ENCODE measurements around the gene BTBD19.
"Not testable (repeated sequence)": the region's sequence is repeated elsewhere in the genome, so short reads cannot be mapped to it uniquely, and the experiment has no call there.

Gene BTBD19

GRCh38 chr1:44828003-44828651 lies 19.8 kb downstream of the BTBD19 start:
- no peak for DNase-seq (ENCODE audit: low read depth)

DNA sequence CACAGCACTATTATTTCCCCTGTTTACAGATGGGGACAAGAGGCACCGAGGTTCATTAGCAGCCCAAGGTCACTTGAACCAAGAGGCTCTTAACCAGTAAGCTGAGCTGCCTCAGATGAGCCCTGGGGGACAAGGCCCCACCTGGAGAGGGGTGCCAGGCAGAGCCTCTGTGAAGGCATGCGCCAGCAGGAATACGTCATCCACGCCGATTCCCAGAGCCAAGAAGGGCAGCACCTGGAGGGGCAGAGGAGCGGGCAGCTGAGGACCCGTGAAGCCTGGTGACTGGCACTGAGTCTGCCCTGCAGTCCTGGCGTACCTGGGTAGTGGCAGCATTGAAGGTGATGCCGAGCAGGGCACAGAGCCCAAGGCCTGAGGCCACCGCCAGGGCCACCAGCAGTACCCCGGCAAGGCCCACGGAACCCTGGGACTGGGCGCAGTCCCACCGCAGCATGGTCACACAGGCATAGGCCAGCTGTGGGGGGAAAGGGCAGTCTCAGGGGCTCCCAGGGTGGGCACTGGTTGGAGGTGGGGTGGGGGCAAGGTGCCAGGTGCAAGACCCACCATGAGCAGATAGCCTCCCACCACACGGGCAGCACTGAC lies 20.6 kb downstream of the BTBD19 start:
- no peak for DNase-seq (ENCODE audit: low read depth)

DNA sequence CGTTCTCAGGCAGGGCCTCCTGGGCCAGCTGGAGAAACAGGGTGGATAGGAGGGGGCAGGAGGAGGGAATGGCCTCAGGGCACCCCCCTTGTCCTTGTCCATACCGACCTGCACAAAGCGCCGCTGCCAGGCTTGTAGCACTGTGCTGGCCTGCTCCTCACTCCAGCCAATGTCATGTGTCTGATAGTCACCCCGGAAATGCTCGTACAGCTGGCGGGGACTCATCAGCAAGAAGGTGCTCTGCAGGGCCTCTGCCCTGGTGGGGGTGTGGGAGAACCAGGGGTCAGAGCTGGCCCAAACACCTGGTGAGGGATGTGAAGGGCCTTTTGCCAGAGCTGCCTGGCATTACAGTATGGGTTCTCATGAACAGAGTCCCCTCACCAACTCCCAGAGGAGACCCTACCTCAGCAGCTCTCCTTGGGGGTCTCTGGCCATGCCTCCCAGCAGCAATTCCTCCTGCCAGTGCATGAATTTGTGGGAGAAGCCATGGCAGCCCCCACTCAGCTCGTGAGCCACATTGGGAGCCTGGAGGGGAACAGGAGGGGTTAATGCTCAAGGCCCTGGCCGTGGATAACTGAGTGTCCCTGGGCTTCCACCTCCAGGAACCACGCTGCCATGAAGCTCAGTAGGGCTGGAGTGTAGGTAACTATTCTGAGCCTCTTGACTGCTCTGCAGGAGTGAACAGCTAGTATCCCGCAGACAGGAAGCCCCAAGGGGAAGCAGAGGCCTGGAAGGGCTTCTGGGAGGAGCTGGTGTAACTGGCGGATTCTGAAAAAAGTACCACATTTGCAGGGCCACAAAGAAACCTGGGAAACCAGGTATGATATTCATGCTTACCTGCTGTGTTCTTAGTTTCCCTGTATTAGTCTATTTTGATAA lies 21.4 kb downstream of the BTBD19 start:
- DNase-seq (ENCODE audit: low read depth): no peak

DNA sequence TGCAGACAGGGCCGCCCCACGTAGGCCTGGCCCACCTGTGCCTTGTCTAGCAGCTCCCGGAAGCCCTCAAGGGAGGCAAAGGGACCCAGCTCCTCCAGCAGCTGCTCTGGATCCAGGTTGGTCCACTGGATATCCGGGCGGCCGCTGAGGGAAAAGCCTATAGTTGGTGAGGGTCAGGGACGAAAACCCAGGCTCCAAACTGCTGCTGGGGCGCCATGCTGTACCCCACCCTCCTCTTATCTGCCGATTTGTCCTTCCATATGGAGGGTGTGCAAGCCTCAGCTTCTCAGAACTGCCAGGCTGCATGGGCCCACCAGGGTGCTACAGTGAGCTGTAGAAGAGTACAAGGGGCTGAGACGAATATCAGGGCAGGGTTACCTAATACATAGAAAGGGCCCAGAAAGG lies 22.6 kb downstream of the BTBD19 start:
- no peak for DNase-seq (ENCODE audit: low read depth)

- DNase-seq (ENCODE audit: low read depth): no peak
Observed at GRCh38 chr1:44831516-44831915, 23.2 kb downstream of the BTBD19 start.

GRCh38 chr1:44832056-44832705 lies 23.9 kb downstream of the BTBD19 start:
- no peak for DNase-seq (ENCODE audit: low read depth)

- DNase-seq (ENCODE audit: low read depth): no peak
Observed at GRCh38 chr1:44834328-44834727, 26.0 kb downstream of the BTBD19 start.

- DNase-seq (ENCODE audit: low read depth): peak; percentile 78
Observed at GRCh38 chr1:44835738-44836675, 27.7 kb downstream of the BTBD19 start.

DNA sequence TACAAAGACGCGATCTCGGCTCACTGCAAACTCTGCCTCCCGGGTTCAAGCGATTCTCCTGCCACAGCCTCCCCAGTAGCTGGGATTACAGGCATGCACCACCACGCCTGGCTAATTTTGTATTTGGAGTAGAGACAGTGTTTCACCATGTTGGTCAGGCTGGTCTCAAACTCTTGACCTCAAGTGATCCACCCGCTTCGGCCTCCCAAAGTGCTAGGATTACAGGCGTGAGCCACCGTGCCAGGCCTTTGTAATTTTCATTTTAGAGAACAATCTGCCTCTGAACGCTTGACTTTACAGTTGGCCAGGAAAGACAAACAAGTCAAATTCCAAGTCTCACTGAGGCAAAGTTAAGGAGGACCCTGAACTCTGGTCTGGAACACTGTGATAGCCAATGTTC lies 30.0 kb downstream of the BTBD19 start:
- not testable (repeated sequence) for DNase-seq (ENCODE audit: low read depth)

- DNase-seq (ENCODE audit: low read depth): no peak
Observed at GRCh38 chr1:44839576-44839975, 31.3 kb downstream of the BTBD19 start.

DNA sequence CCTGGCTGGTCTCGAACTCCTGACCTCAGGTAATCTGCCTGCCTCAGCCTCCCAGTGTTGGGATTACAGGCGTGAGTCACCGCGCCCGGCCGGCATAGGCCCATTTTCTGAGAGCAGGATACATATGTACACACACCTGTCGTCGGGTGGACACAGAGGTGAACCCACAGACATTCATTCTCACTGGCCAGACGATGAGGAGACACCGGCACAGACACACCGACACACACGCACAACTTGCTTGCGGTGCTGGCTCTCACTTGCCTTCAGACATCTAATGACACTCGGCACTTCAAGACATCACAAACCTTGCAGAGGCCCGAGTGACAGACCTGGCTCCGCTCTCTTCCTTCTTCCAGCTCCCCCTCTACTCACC lies 34.2 kb downstream of the BTBD19 start:
- no peak for DNase-seq (ENCODE audit: low read depth)

GRCh38 chr1:44842862-44843655 lies 34.7 kb downstream of the BTBD19 start, which contains the start of gene PTCH2:
Gene PTCH2 (minus strand): TSS chr1:44843253. CDS start chr1:44842932, 321 bp downstream.
- DNase-seq (ENCODE audit: low read depth): no peak

DNA sequence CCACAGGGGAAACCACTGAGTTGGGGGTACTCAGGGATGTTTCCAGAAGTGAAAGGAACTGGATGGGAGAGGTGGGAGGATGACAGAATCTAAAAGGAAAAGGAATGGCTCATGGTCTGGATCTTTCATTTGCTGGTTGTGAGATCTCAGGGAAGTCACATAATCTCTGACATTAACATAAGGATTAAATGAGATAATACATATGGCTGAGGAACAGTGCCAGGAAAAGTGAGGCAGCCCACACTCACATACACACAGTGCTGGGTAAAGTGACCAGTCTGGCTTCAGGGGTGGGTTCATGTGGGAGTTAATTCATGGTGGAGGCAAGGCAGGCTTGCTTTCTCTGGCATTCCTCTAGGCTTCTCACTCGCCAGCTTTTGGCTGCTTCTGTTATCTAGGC lies 38.7 kb downstream of the BTBD19 start:
- no peak for DNase-seq (ENCODE audit: low read depth)

DNA sequence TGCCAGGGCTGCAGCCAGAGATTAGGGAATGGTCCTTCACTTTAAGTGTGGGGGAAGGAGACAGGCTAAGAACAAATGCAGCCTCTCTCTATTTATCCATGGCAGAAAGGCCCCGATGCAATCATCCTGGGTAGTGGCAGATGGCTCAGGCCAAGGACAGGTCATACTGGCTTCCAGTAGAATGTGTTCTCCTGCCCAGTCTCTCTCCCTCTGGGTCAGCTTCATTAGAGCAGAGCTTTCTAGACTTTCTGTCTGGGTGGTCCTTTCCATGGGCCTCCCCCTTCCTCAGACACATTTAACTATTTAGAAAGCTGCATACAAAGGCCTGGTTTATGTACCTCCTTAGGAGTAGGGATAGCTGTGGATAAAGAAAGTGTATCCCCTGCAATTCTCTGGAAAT lies 39.5 kb downstream of the BTBD19 start:
- DNase-seq (ENCODE audit: low read depth): no peak

- DNase-seq (ENCODE audit: low read depth): no peak
Observed at GRCh38 chr1:44848456-44849181, 40.3 kb downstream of the BTBD19 start.

GRCh38 chr1:44849575-44850132 lies 41.3 kb downstream of the BTBD19 start:
- no peak for DNase-seq (ENCODE audit: low read depth)

- DNase-seq (ENCODE audit: low read depth): no peak
Observed at GRCh38 chr1:44851308-44851707, 43.0 kb downstream of the BTBD19 start.

- DNase-seq (ENCODE audit: low read depth): no peak
Observed at GRCh38 chr1:44853201-44853600, 44.9 kb downstream of the BTBD19 start.

GRCh38 chr1:44854970-44855369 lies 46.6 kb downstream of the BTBD19 start:
- no peak for DNase-seq (ENCODE audit: low read depth)

GRCh38 chr1:44855742-44856141 lies 47.4 kb downstream of the BTBD19 start:
- DNase-seq (ENCODE audit: low read depth): no peak
